Psoas muscle (tissue), 8 donors: Measurements from ENCODE around the gene UBTFL1. TPM values are rescaled to one million over a fixed set of nuclear protein-coding genes. Genes with fewer than 3 reads are reported as not detected.
"Not testable (repeated sequence)": the region's sequence is repeated elsewhere in the genome, so short reads cannot be mapped to it uniquely, and the experiment has no call there.

Experiments used
- ATAC-seq, 4 donors: fragments of 200-7000 bp; cut with Tn5 transposase; one replicate each; pipeline ENCODE4 v1.9.1; 2020; ENCODE audit warnings: moderate library complexity in 3 of 4, mild to moderate bottlenecking in 2 of 4
- DNase-seq, 2 donors: peaks; one replicate each; pipeline ENCODE4 v3.0.0-alpha.2; 2020
- H3K27ac ChIP-seq: fragments of 200-600 bp; one replicate; pipeline ENCODE4 v1.8.0; 2022
- H3K27me3 ChIP-seq, 3 donors: fragments of 200-600 bp in 1 of 3; one replicate each; pipeline versions ENCODE4 v1.6.1 to v1.8.0; 2013 to 2022; ENCODE audit warnings: low read length in 2 of 3, mild to moderate bottlenecking in 2 of 3, moderate library complexity in 1 of 3; ENCODE audit not compliant: insufficient read depth in 3 of 3
- H3K36me3 ChIP-seq, 2 donors: fragments of 200-600 bp in 1 of 2; one replicate each; pipeline versions ENCODE4 v1.6.1 to v1.8.0; 2013 to 2022; ENCODE audit warnings: low read depth in 1 of 2, mild to moderate bottlenecking in 1 of 2, moderate library complexity in 1 of 2; ENCODE audit not compliant: insufficient read depth in 1 of 2
- H3K4me1 ChIP-seq: fragments of 200-600 bp; one replicate; pipeline ENCODE4 v1.8.0; 2022
- H3K4me3 ChIP-seq: fragments of 200-600 bp; one replicate; pipeline ENCODE4 v1.8.0; 2022; ENCODE audit warnings: mild to moderate bottlenecking
- H3K9me3 ChIP-seq: fragments of 200-600 bp; one replicate; pipeline ENCODE4 v1.8.0; 2022
- CTCF ChIP-seq: fragments of 200-600 bp; IDR thresholded peaks from one replicate; pipeline ENCODE4 v1.8.0; 2022; ENCODE audit warnings: antibody characterized with exemption
- WGBS, 3 donors: extraction: QIAGEN DNeasy Blood & Tissue Kit; methylation state at CpG; one replicate each; pipeline versions ENCODE4 v1.1.6 to v1.1.7; 2013; 5-methylcytosine and 5-hydroxymethylcytosine counted together
- intact Hi-C, 2 donors: fragments of 100-400 bp; cut with DNase I; formaldehyde crosslinking; loops; one replicate each; pipeline versions ENCODE4 v1.11.0 to v1.14.2; 2022
- long read RNA-seq, 2 donors: library from polyadenylated mRNA; unstranded; transcript quantifications; one replicate each; pipeline ENCODE4 v2.0.0, GENCODE V29; 2021
- polyA plus RNA-seq, 3 donors: library from polyadenylated mRNA; stranded (reverse); fragments of 200-250 nt; gene quantifications; one replicate each; pipeline ENCODE4 v1.2.3, GENCODE V29; 2013
- total RNA-seq, 4 donors: library from RNA; stranded (reverse); fragmentation: NEBNext Ultra II Directional in 2 of 4; extraction: Animal tissue kit (Norgen Biotek cat#: 25700) in 2 of 4; gene quantifications; one replicate each; pipeline versions ENCODE4 v1.2.1 to v1.2.4, GENCODE V29; 2021 to 2023
- donor health status: healthy with polysubstance abuse.
- donor health status: DM: no; HTN: no; CAD: no; lungs with moderate emphysema.
- donor health status: Bipolar disorder and iron deficiency.
- donor health status: healthy.
- donor health status: DM: yes; HTN: yes; CAD: no.
- donor health status: DM: no; HTN: no; CAD: no.
- donor health status: DM: no; HTN: no; CAD: no.
- donor health status: DM: yes; HTN: yes; CAD: no.

The UBTFL1 gene
- total RNA-seq: not detected
- not detected for polyA plus RNA-seq
- long read RNA-seq, donor 1: 0 reads
- long read RNA-seq, donor 2: 0 reads

DNA sequence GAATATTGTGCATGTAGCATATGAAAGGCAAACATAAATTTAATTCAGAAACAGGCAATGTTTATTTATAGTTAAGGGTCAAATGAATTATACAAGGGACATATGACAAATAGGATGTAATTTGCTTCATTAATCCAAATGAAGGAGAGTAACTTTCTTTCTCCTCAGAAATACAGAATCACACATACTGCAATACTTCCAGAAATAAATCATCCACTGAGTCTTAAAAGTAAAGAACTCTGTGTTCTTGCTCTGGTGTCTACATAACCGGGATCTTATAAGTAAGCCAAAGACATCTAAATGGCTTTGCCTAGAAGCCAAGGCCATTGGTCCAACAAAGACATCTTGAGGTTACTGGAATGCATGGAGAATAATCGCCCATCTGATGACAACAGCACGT lies at the start of gene UBTFL1:
Gene UBTFL1 (plus strand): TSS at position 301 of the 400 bp plus-strand sequence. CDS start 0 bp downstream, at position 301.
- WGBS, 3 donors: 49 to 82% methylated on average over 2 to 3 of the region's 3 CpGs; no CpG with 5 or more reads in 1 of the 3 donors
- intact Hi-C loops: not testable (repeated sequence)

DNA sequence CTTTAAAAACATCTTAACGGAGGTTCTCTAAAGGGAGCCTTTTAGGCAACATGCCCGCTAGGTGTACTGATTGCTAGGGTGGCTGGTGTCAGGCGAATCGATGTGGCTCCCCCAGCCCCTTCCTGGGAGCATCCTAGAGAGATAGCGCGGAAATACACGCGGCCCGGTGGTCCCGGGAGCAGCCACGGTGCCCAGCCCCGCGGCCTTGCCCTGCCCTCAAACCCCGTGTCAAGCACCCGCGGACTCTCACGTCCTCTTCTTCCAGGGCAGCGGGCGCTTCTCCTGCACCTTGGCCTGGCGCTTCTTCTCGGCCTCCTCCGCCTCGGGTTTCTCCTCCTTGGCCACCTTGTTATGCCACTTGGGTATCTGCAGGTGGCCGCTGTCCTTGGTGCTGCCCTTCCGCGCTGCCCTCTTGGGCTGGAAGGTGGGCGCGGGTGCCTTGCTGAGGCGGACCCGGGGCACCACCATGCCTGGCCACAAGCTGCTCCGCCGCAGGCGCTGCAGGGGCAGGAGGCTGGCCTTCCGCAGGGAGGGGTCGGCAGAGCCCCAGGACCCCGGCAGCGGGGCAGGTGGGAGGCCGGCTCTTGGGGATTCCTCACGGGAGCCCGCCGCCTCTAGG lies 34.0 kb upstream of the UBTFL1 start:
- DNase-seq, H3K36me3 ChIP-seq, intact Hi-C loops, H3K4me1 ChIP-seq, ATAC-seq, H3K9me3 ChIP-seq, H3K4me3 ChIP-seq, H3K27ac ChIP-seq, H3K27me3 ChIP-seq: not testable (repeated sequence)
- WGBS, 3 donors: 25 to 58% (median 55%) methylated on average over 10 to 15 of the region's 41 CpGs

More for the DNA sequence above, at the start of gene UBTFL1:
- H3K27ac ChIP-seq, H3K36me3 ChIP-seq, H3K4me3 ChIP-seq, ATAC-seq, H3K9me3 ChIP-seq, DNase-seq, H3K4me1 ChIP-seq, H3K27me3 ChIP-seq: not testable (repeated sequence)

GRCh38 chr11:90052311-90052710 lies 33.4 kb upstream of the UBTFL1 start:
- WGBS, 3 donors: 2 to 4% methylated on average over 11 to 14 of the region's 33 CpGs; no CpG with 5 or more reads in 1 of the 3 donors
- H3K36me3 ChIP-seq, intact Hi-C loops, H3K27me3 ChIP-seq, H3K4me1 ChIP-seq, DNase-seq, H3K9me3 ChIP-seq, H3K4me3 ChIP-seq, ATAC-seq, H3K27ac ChIP-seq: not testable (repeated sequence)

- H3K4me3 ChIP-seq, H3K9me3 ChIP-seq, H3K36me3 ChIP-seq, H3K27me3 ChIP-seq, DNase-seq, intact Hi-C loops, H3K4me1 ChIP-seq, ATAC-seq, H3K27ac ChIP-seq: not testable (repeated sequence)
- WGBS, 3 donors: 14 to 64% (median 38%) methylated on average over 2 to 13 of the region's 28 CpGs
Measured at GRCh38 chr11:90053545-90053944, 32.2 kb upstream of the UBTFL1 start.

GRCh38 chr11:90088731-90089130 lies 3.0 kb downstream of the UBTFL1 start:
- H3K27me3 ChIP-seq, intact Hi-C loops, H3K4me1 ChIP-seq, H3K27ac ChIP-seq, DNase-seq, H3K9me3 ChIP-seq, H3K36me3 ChIP-seq, ATAC-seq, H3K4me3 ChIP-seq: not testable (repeated sequence)
- WGBS, 3 donors: 24 to 60% (median 55%) methylated on average over 1 to 2 of the region's 2 CpGs

GRCh38 chr11:90095230-90095924 lies 9.6 kb downstream of the UBTFL1 start:
- H3K36me3 ChIP-seq, H3K4me3 ChIP-seq, H3K4me1 ChIP-seq, intact Hi-C loops, H3K27me3 ChIP-seq, H3K27ac ChIP-seq, DNase-seq, ATAC-seq, H3K9me3 ChIP-seq: not testable (repeated sequence)
- WGBS, 3 donors: 89 to 95% (median 89%) methylated on average over 14 to 24 of the region's 28 CpGs

GRCh38 chr11:90098261-90098660 lies 12.5 kb downstream of the UBTFL1 start:
- 74 to 78% (median 75%) methylated on average over 4 of the region's 4 CpGs for WGBS, 3 donors
- H3K9me3 ChIP-seq, ATAC-seq, H3K36me3 ChIP-seq, H3K4me1 ChIP-seq, intact Hi-C loops, H3K27me3 ChIP-seq, H3K27ac ChIP-seq, H3K4me3 ChIP-seq, DNase-seq: not testable (repeated sequence)

GRCh38 chr11:90100431-90100830 lies 14.7 kb downstream of the UBTFL1 start:
- H3K4me3 ChIP-seq: no peak overlapping the region
- ATAC-seq (no peak), DNase-seq (no peak)
- no peaks in the 10 kb centered on the region for H3K36me3 ChIP-seq
- TF ChIP-seq CTCF: no peak
- WGBS, 3 donors: 88 to 98% (median 98%) methylated on average over 3 of the region's 3 CpGs
- H3K9me3 ChIP-seq: peaks cover 2% of the 10 kb centered on the region
- H3K27me3 ChIP-seq: no peaks in the 10 kb centered on the region
- no peak overlapping the region for H3K27ac ChIP-seq
- intact Hi-C loops: no loop called here
- H3K4me1 ChIP-seq: no peaks in the 10 kb centered on the region
